Ishikawa (cell line): ENCODE data around the gene SELENOI.

Source experiments
- CEBPB ChIP-seq: IDR thresholded peaks from 2 replicates; pipeline ENCODE4 v1.6.1; 2012
- CREB1 ChIP-seq: IDR thresholded peaks from 2 replicates; pipeline ENCODE4 v1.6.1; 2012; ENCODE audit warnings: low read depth
- EGR1 ChIP-seq: IDR thresholded peaks from 2 replicates; pipeline ENCODE4 v1.6.1; 2012
- EP300 ChIP-seq: IDR thresholded peaks from 2 replicates; pipeline ENCODE4 v1.6.1; 2012; ENCODE audit warnings: borderline replicate concordance
- FOXM1 ChIP-seq: IDR thresholded peaks from 2 replicates; pipeline ENCODE4 v1.6.1; 2012; ENCODE audit warnings: low read depth, borderline replicate concordance
- MAX ChIP-seq: IDR thresholded peaks from 2 replicates; pipeline ENCODE4 v1.6.1; 2012
- NFIC ChIP-seq: IDR thresholded peaks from 2 replicates; pipeline ENCODE4 v1.6.1; 2012
- RAD21 ChIP-seq: IDR thresholded peaks from 2 replicates; pipeline ENCODE4 v1.6.1; 2012; ENCODE audit warnings: low read depth
- TAF1 ChIP-seq: IDR thresholded peaks from 2 replicates; pipeline ENCODE4 v1.6.1; 2012; ENCODE audit warnings: low read depth, mild to moderate bottlenecking
- TCF12 ChIP-seq: IDR thresholded peaks from 2 replicates; pipeline ENCODE4 v1.6.1; 2012; ENCODE audit warnings: low read depth
- TEAD4 ChIP-seq: IDR thresholded peaks from 2 replicates; pipeline ENCODE4 v1.6.1; 2012
- USF1 ChIP-seq: IDR thresholded peaks from 2 replicates; pipeline ENCODE4 v1.6.1; 2012
- YY1 ChIP-seq: IDR thresholded peaks from 2 replicates; pipeline ENCODE4 v1.6.1; 2012; ENCODE audit warnings: low read depth
- ZBTB7A ChIP-seq: IDR thresholded peaks from 2 replicates; pipeline ENCODE4 v1.6.1; 2012; ENCODE audit warnings: low read depth
- TF ChIP-seq, protein P1 (sequence below): IDR thresholded peaks from 2 replicates; pipeline ENCODE4 v1.6.1; 2012; ENCODE audit warnings: low read depth, mild to moderate bottlenecking

The SELENOI gene

DNA sequence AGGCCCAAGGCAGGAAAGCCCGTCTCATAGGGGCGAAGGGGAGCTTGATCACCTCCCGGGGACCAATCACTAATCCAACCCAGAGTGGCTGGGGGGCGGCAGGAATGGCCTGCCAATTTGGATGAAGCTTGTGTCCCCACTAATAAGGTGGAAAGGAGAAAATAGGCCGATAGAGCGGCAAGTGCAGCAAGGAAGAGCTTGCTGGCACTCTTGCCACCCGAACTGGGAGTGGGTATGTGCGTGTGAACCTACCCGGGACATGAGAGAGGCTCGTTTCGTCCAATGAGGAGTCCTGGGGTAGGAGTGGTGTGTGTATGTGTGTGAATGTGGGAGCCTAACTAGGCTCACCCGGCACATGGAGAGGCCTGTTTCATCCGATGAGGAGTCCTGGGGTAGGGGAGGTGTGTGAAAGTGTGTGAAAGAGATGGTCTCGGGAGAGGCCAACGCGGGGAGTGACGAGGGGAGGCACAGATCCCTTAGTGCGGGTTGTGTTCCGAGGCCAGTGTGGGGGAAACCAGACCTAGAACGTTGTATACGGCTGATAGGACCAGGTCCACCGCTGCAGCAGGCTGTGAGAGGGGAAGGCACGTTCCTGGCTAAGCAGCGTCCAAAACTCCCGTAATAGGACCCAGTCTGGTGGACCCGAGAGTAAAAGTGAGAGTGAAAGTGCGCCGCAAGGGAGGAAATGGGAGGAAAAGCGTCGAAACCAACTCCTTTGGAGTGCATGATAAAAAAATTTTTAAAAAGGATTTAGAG, 47.1 kb upstream of the SELENOI start:
- no peak for TF ChIP-seq TAF1
- TF ChIP-seq EGR1, result no peak

DNA sequence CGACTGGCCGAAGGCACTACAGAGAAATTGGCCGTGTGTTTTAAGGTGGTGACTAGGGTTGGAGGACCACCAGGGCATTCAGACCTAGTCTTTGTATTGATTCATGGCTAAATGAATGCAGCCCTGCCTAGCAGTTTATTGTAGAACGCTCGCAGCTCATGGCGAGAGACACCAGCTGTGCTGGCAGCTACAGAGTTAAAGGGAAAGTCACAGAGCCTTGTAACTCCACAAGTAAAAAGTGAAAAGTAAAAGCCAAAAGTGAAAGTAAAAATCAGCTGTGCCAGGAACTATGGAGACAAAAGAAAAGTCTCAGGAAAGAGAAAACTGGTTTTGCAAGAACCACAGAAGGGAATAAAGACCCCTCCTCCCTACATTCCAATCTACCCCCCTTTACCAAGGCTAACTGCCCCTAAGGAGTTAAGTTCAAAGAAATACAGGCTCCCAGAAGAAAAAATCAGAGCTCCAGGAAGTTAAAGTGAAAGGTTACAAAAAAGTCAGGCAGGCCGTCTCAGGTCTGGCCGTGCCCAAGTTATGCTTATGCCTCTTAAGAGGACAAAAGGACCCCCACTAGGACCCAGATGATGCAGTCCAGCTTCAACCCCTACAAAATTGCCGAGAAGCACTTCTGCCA, 46.4 kb upstream of the SELENOI start:
- TF ChIP-seq FOXM1 (0 out of 2 replicates have a peak, but pooled peaks have one; percentile 14), EP300 (peak; percentile 18; the same call in 1 of the 2 replicates), NFIC (no peak), ZBTB7A (peak; percentile 50; the same call in 1 of the 2 replicates), YY1 (no peak)

DNA sequence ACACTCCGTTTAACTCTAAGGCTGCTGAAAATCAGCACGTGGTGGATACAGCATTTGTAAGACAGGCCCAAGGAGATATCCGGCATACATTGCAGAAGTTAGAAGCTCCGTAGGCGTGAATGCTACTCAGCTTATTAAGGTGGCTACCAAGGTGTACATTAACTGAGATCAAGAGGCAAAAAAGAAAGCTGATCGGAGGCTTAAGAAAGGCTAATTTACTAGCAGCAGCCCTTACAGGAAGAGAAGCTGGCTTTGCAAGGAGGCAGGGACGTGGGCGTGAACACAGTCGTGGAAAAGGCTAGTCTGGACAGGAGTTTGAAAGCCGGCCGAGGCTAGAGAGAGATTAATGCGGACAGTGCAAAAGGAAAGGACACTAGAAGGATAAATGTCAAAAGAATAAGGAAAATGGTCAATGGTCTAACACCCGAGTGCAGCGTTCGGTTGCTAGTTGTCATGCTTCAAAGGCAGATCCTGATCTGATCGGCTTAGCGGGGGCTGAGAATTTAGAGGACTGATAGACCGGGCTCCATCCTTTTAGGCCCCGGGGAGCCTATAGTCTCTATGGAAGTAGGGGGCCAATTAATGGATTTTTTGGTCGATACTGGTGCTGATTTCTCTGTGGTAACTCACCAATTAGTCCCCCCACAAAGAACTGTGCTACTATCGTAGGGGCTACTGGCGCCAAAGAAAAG, 45.6 kb upstream of the SELENOI start:
- TF ChIP-seq YY1 (no peak), MAX (peak; percentile 69; the same call in 1 of the 2 replicates), CEBPB (no peak)

DNA sequence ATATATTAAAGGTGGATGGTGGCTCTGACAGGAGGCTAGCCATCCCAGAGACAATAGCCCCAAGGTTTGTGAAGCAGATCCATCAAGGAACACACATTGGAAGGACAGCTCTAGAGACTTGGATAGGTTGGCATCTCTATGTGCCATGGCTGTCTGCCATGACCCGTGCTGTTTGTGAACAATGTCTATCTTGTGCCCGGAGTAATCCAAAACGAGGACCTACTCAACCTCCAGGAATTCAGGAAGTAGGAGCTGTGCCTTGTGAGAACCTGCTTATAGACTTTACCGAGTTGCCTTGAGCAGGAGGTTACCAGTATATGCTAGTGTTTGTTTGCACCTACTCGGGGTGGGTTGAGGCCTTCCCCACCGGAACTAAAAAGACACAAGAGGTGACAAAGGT, 43.1 kb upstream of the SELENOI start:
- TF ChIP-seq USF1 (no peak), CREB1 (no peak), ZBTB7A (no peak), EP300 (peak; percentile 39; the same call in 1 of the 2 replicates), MAX (peak; percentile 66; the same call in 1 of the 2 replicates), CEBPB (no peak), NFIC (peak; percentile 79), TCF12 (no peak), TEAD4 (peak; percentile 73), FOXM1 (no peak), YY1 (0 out of 2 replicates have a peak, but pooled peaks have one; percentile 42), EGR1 (no peak), RAD21 (no peak)
- TF ChIP-seq, protein P1, sequence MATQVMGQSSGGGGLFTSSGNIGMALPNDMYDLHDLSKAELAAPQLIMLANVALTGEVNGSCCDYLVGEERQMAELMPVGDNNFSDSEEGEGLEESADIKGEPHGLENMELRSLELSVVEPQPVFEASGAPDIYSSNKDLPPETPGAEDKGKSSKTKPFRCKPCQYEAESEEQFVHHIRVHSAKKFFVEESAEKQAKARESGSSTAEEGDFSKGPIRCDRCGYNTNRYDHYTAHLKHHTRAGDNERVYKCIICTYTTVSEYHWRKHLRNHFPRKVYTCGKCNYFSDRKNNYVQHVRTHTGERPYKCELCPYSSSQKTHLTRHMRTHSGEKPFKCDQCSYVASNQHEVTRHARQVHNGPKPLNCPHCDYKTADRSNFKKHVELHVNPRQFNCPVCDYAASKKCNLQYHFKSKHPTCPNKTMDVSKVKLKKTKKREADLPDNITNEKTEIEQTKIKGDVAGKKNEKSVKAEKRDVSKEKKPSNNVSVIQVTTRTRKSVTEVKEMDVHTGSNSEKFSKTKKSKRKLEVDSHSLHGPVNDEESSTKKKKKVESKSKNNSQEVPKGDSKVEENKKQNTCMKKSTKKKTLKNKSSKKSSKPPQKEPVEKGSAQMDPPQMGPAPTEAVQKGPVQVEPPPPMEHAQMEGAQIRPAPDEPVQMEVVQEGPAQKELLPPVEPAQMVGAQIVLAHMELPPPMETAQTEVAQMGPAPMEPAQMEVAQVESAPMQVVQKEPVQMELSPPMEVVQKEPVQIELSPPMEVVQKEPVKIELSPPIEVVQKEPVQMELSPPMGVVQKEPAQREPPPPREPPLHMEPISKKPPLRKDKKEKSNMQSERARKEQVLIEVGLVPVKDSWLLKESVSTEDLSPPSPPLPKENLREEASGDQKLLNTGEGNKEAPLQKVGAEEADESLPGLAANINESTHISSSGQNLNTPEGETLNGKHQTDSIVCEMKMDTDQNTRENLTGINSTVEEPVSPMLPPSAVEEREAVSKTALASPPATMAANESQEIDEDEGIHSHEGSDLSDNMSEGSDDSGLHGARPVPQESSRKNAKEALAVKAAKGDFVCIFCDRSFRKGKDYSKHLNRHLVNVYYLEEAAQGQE, result no peak

DNA sequence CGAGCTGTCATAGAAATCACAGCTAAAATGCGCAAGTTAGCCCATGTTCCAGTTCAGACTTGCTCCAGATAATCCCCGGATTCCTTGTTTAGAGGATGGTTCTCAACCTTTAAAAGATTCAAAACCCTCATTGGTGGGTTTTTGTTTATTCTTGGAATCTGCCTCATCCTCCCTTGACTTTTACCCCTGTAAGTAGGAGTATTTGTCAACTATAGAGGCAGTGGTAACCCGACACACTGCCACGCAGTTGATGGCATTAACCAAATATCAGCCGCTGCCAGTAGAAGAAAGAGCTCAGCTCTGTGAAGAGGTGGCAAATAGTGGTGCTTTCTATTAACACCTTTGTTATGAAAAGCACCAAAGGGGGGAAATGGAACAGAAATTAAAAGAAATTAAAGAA, 40.4 kb upstream of the SELENOI start:
- no peak for TF ChIP-seq FOXM1
- no peak for TF ChIP-seq EP300
- no peak for TF ChIP-seq CEBPB
- TF ChIP-seq TEAD4, result no peak
- no peak for TF ChIP-seq RAD21
- no peak for TF ChIP-seq NFIC
- TF ChIP-seq ZBTB7A, result no peak
- no peak for TF ChIP-seq TAF1
- no peak for TF ChIP-seq EGR1
- TF ChIP-seq YY1, result no peak
- TF ChIP-seq CREB1, result no peak
- TF ChIP-seq USF1, result no peak

DNA sequence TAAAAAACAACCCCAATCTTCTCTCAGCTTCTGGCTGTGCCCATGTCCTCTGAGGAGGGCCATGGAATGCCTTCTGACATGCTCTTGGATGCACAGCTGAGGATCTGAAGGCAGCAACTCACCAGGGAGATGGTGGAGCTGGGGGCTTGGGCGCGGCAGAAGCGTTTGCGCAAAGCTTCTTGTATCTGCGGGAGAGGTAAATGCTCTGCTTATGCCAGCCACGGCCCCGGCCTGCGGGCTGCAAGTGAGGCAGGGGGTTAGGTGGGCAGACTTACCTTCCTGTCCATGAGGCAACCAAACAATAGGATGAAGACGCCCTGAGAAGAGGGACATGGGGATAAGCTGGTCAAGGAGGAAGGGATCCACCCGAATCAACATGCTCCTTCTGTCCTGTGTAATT, 36.0 kb upstream of the SELENOI start:
- no peak for TF ChIP-seq CEBPB
- no peak for TF ChIP-seq RAD21
- TF ChIP-seq TEAD4, result no peak
- no peak for TF ChIP-seq EGR1
- TF ChIP-seq ZBTB7A, result no peak
- no peak for TF ChIP-seq YY1
- no peak for TF ChIP-seq FOXM1
- TF ChIP-seq, protein P1, result no peak
- no peak for TF ChIP-seq USF1
- no peak for TF ChIP-seq TCF12
